ENCODE data around the gene ROBO2. TPM values are rescaled to one million over a fixed set of nuclear protein-coding genes. Genes with fewer than 3 reads are reported as not detected.

ROBO2 gene
- polyA plus RNA-seq, 1 experiment = 16.3 TPM

- no peak overlapping the region for H3K27ac ChIP-seq (ENCODE audit: low read depth, low read length)
- TF ChIP-seq, protein P1, sequence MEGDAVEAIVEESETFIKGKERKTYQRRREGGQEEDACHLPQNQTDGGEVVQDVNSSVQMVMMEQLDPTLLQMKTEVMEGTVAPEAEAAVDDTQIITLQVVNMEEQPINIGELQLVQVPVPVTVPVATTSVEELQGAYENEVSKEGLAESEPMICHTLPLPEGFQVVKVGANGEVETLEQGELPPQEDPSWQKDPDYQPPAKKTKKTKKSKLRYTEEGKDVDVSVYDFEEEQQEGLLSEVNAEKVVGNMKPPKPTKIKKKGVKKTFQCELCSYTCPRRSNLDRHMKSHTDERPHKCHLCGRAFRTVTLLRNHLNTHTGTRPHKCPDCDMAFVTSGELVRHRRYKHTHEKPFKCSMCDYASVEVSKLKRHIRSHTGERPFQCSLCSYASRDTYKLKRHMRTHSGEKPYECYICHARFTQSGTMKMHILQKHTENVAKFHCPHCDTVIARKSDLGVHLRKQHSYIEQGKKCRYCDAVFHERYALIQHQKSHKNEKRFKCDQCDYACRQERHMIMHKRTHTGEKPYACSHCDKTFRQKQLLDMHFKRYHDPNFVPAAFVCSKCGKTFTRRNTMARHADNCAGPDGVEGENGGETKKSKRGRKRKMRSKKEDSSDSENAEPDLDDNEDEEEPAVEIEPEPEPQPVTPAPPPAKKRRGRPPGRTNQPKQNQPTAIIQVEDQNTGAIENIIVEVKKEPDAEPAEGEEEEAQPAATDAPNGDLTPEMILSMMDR (IDR thresholded peaks at IDR 0.05; ENCODE audit: low read depth, low read length) = no peak
- ChIA-PET CTCF (no interaction called here), POLR2A (no interaction called here)
- DNase-seq (ENCODE audit: low read depth, low spot score) = no peak
- H3K9me3 ChIP-seq (ENCODE audit: control insufficient read depth, insufficient read depth, low read length) = no peaks in the 10 kb centered on the region
- no peak overlapping the region for H3K4me3 ChIP-seq (ENCODE audit: low read depth, low read length)
- H3K27me3 ChIP-seq (ENCODE audit: control insufficient read depth, insufficient read depth, low read length) = no peaks in the 10 kb centered on the region
Observed at GRCh38 chr3:77125966-77126365, 86.1 kb downstream of the ROBO2 start.

DNA sequence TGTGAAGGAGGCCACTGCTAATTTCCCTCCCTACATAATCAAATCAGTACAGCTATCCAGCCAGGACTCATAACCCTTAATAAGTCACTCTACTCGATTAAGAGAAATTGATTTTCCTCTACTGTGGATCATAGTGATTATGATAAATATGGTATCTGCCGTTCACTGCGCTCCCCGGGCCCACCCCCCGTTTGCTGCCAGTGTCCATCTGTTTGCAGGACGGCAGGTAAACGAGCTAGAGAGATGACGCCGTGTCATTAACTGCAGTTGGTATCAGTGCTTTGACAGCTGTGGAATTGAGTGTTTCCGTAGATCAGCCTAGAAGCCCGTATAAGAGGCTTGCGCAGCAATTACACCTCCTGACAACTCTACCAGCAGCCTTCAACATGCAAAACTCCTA, 94.9 kb downstream of the ROBO2 start:
- POLR2A ChIA-PET = no interaction called here
- no peak for DNase-seq (ENCODE audit: low read depth, low spot score)
- no peaks in the 10 kb centered on the region for H3K9me3 ChIP-seq (ENCODE audit: control insufficient read depth, insufficient read depth, low read length)
- no peak overlapping the region for H3K27ac ChIP-seq (ENCODE audit: low read depth, low read length)
- CTCF ChIA-PET = no interaction called here
- TF ChIP-seq, protein P1 (IDR thresholded peaks at IDR 0.05; ENCODE audit: low read depth, low read length) = no peak
- no peaks in the 10 kb centered on the region for H3K27me3 ChIP-seq (ENCODE audit: control insufficient read depth, insufficient read depth, low read length)
- H3K4me3 ChIP-seq (ENCODE audit: low read depth, low read length) = no peak overlapping the region

DNA sequence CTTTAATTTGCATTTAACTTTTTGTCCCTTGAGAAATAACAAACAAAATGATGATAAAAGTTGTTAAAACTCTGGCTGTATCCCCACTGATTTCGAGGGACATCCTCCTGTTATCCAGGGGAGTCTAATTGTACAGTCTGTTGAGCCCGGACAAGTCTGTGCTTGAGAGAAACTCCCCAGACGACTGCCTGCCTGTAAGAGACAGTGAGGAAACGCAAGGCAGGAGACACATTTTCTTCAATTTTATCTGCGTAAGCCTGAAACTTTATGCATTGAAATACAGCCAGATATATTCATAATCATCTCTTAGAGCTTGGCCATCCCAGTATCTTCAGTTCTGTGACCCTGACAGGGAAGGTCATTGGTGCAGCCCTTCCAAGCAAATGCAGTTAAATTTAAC, 97.7 kb downstream of the ROBO2 start:
- Histone ChIP-seq H3K9me3 (ENCODE audit: control insufficient read depth, insufficient read depth, low read length) (no peaks in the 10 kb centered on the region), H3K27ac (ENCODE audit: low read depth, low read length) (no peak overlapping the region), H3K27me3 (ENCODE audit: control insufficient read depth, insufficient read depth, low read length) (no peaks in the 10 kb centered on the region), H3K4me3 (ENCODE audit: low read depth, low read length) (no peak overlapping the region)
- POLR2A ChIA-PET = no interaction called here
- TF ChIP-seq, protein P1 (IDR thresholded peaks at IDR 0.05; ENCODE audit: low read depth, low read length) = no peak
- CTCF ChIA-PET = no interaction called here
- no peak for DNase-seq (ENCODE audit: low read depth, low spot score)

DNA sequence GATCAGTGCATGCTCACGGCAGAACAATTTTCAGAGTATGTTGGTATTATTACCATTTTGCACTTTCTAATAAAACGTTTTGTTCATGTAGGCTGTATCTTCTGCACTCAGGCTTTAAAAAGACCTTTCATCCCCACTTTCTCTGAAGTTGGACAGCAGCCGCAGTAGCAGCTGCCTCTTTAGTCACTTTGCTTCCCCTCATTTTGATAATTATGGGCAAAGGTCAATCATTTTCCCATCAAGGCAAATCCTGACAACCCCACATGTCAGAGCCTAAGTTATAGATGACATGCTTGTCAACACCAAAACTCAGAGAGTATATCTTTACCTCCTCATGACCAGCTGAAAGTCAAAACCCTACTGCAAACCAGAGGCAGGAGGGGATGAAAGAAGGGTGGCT, 99.7 kb downstream of the ROBO2 start:
- H3K27me3 ChIP-seq (ENCODE audit: control insufficient read depth, insufficient read depth, low read length) = no peaks in the 10 kb centered on the region
- POLR2A ChIA-PET = no interaction called here
- CTCF ChIA-PET = no interaction called here
- no peak for DNase-seq (ENCODE audit: low read depth, low spot score)
- H3K27ac ChIP-seq (ENCODE audit: low read depth, low read length) = no peak overlapping the region
- H3K4me3 ChIP-seq (ENCODE audit: low read depth, low read length) = no peak overlapping the region
- no peaks in the 10 kb centered on the region for H3K9me3 ChIP-seq (ENCODE audit: control insufficient read depth, insufficient read depth, low read length)
- TF ChIP-seq, protein P1 (IDR thresholded peaks at IDR 0.05; ENCODE audit: low read depth, low read length) = no peak

GRCh38 chr3:77141423-77141822, 101.5 kb downstream of the ROBO2 start:
- Histone ChIP-seq H3K9me3 (ENCODE audit: control insufficient read depth, insufficient read depth, low read length) (no peaks in the 10 kb centered on the region), H3K27ac (ENCODE audit: low read depth, low read length) (no peak overlapping the region), H3K27me3 (ENCODE audit: control insufficient read depth, insufficient read depth, low read length) (no peaks in the 10 kb centered on the region), H3K4me3 (ENCODE audit: low read depth, low read length) (no peak overlapping the region)
- no peak for DNase-seq (ENCODE audit: low read depth, low spot score)
- CTCF ChIA-PET = interaction anchor here (1.3 kb wide), 1 partner anchor 41 kb away, joined by 3 read pairs; no protein-coding TSS in a partner anchor
- POLR2A ChIA-PET = no interaction called here
- TF ChIP-seq, protein P1 (IDR thresholded peaks at IDR 0.05; ENCODE audit: low read depth, low read length) = no peak

All from AG04450 (cell line).